Chondrocyte (in vitro differentiated cells): ENCODE results near the gene CNIH2. TPM values are rescaled to one million over a fixed set of nuclear protein-coding genes. Genes with fewer than 3 reads are reported as not detected.

Experiments used
- DNase-seq: peaks from one replicate; pipeline ENCODE4 v3.0.0; 2021; ENCODE audit warnings: mixed read lengths, low spot score
- H3K27ac Mint-ChIP-seq: one replicate; pipeline ENCODE4 v1.8.0; 2021; ENCODE audit warnings: mild to moderate bottlenecking, moderate library complexity, mixed read lengths; ENCODE audit not compliant: unreplicated experiment
- H3K27me3 Mint-ChIP-seq: 2 replicates; pipeline ENCODE4 v1.8.0; 2021; ENCODE audit warnings: low read depth, mixed read lengths
- H3K36me3 Mint-ChIP-seq: 2 replicates; pipeline ENCODE4 v1.8.0; 2021; ENCODE audit warnings: low read depth, mixed read lengths
- H3K4me1 Mint-ChIP-seq: 2 replicates; pipeline ENCODE4 v1.8.0; 2021; ENCODE audit warnings: low read depth, mild to moderate bottlenecking, mixed read lengths
- H3K4me3 Mint-ChIP-seq: one replicate; pipeline ENCODE4 v1.8.0; 2021; ENCODE audit warnings: mild to moderate bottlenecking, moderate library complexity, mixed read lengths; ENCODE audit not compliant: unreplicated experiment
- H3K9me3 Mint-ChIP-seq: 2 replicates; pipeline ENCODE4 v1.8.0; 2021; ENCODE audit warnings: low read depth, mixed read lengths
- total RNA-seq: library from RNA; stranded (reverse); gene quantifications from 3 replicates; pipeline ENCODE4 v1.2.1, GENCODE V29; 2021
- TF ChIP-seq, protein P1 (sequence below): fragments of 200-600 bp; sonication (generic); IDR thresholded peaks from 2 replicates; pipeline ENCODE4 v1.5.0; 2021; ENCODE audit warnings: antibody characterized with exemption, mild to moderate bottlenecking, moderate library complexity

The CNIH2 gene
- total RNA-seq, 1 donor from 2014 or later = 2.8 TPM

DNA sequence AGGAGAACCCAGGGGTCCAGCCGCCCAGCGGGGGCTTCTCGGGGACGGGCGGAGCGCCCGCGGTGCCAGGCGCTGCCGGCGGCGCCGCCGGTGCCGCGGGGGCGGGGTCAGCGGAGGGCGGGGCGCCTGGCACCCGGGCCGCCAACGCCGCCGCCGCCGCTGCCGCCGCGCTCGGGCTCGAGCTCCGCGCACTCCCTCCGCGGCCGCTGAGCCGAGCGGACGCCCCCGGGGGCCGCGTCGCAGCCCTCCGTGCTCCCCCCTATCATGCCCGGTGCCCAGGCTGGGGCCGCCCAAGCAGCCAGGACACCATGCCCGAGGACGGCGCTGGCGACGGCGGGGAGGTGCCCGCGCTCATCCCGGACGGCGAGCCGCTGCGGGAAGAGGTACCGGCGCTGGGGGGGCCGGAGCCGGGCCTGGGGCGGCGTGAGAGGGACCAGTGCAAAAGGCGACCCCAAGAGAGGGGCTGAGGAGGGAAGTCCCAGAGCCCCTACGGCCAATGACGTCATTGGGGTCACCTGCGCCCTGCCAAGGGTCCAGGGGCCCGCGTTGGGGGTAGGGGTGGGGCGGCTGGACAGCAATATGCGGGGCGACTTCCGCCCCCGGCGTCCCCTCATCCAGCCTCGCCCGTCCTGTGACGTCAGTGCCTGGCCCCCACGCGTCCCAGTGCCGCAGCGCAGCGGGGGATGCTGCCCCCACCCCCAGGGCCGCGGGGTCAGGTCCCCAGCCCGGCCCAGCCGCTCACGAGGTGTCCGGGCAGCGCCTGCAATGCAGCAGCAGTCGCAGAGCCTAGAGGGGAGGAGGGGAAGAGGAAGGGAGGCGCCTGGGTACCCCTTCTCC, 13.9 kb downstream of the CNIH2 start, which contains the start of gene TMEM151A:
Gene TMEM151A, plus strand, starts transcription at position 189 of the 837 bp plus-strand sequence. Its CDS starts 120 bp downstream, at position 309.
- no peaks in the 10 kb centered on the region for H3K9me3 Mint-ChIP-seq
- H3K27ac Mint-ChIP-seq = no peak within 1 kb of the TSS
- H3K27me3 Mint-ChIP-seq = peaks cover 5% of the 10 kb centered on the region
- DNase-seq = no peak
- H3K36me3 Mint-ChIP-seq = peaks cover 3% of the 10 kb centered on the region
- peaks cover 34% of the 10 kb centered on the region for H3K4me1 Mint-ChIP-seq
- TF ChIP-seq, protein P1, sequence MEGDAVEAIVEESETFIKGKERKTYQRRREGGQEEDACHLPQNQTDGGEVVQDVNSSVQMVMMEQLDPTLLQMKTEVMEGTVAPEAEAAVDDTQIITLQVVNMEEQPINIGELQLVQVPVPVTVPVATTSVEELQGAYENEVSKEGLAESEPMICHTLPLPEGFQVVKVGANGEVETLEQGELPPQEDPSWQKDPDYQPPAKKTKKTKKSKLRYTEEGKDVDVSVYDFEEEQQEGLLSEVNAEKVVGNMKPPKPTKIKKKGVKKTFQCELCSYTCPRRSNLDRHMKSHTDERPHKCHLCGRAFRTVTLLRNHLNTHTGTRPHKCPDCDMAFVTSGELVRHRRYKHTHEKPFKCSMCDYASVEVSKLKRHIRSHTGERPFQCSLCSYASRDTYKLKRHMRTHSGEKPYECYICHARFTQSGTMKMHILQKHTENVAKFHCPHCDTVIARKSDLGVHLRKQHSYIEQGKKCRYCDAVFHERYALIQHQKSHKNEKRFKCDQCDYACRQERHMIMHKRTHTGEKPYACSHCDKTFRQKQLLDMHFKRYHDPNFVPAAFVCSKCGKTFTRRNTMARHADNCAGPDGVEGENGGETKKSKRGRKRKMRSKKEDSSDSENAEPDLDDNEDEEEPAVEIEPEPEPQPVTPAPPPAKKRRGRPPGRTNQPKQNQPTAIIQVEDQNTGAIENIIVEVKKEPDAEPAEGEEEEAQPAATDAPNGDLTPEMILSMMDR = no peak
- H3K4me3 Mint-ChIP-seq = peak within 1 kb of the TSS; percentile 87

GRCh38 chr11:66292543-66293332, 14.8 kb downstream of the CNIH2 start:
- H3K4me1 Mint-ChIP-seq = peaks cover 26% of the 10 kb centered on the region
- TF ChIP-seq, protein P1 = no peak
- H3K27me3 Mint-ChIP-seq = peaks cover 5% of the 10 kb centered on the region
- H3K27ac Mint-ChIP-seq = no peak overlapping the region
- peak overlapping the region; percentile 52 for H3K4me3 Mint-ChIP-seq
- H3K36me3 Mint-ChIP-seq = peaks cover 3% of the 10 kb centered on the region
- no peaks in the 10 kb centered on the region for H3K9me3 Mint-ChIP-seq
- DNase-seq = no peak

- TF ChIP-seq, protein P1 = no peak
- peaks cover 19% of the 10 kb centered on the region for H3K4me1 Mint-ChIP-seq
- H3K27me3 Mint-ChIP-seq = peaks cover 5% of the 10 kb centered on the region
- no peak for DNase-seq
- no peak overlapping the region for H3K27ac Mint-ChIP-seq
- H3K4me3 Mint-ChIP-seq = peak overlapping the region; percentile 14
- no peaks in the 10 kb centered on the region for H3K9me3 Mint-ChIP-seq
- H3K36me3 Mint-ChIP-seq = peaks cover 3% of the 10 kb centered on the region
Measured at GRCh38 chr11:66293352-66293751, 15.4 kb downstream of the CNIH2 start.

DNA sequence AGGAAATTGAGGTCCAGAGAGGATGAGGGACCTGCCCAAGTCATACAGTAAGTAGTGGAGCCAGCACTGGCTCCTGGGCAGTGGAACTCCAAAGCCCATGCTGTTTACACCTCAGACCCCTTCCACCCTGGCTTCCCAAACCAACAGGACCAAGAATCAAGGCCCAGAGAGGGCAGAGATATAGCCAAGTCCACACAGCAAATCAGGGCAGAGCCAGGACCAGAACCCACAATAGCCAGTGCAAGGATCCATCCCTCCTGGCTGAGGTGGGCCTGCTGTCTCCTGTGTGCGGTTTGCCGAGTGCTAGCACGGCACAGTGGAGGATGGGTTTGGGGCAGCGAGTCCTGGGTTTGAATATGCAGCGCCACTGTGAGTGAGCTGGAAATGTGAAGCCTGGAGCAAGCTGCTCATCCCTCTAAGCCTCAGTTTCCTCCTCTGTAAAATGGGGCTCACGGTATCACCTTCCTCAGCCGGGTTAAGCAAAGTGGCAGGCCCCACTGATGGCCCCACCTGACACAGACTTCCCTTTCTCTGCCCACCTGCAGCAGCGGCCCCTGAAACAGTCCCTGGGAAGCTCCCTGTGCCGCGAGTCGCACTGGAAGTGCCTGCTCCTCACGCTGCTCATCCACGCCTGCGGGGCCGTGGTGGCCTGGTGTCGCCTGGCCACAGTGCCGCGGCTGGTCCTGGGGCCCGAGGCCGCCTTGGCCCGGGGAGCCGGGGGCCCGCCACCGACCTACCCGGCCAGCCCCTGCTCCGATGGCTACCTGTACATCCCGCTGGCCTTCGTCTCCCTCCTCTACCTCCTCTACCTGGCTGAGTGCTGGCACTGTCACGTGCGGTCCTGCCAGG, 16.0 kb downstream of the CNIH2 start:
- TF ChIP-seq, protein P1 = no peak
- no peak for DNase-seq
- peaks cover 5% of the 10 kb centered on the region for H3K27me3 Mint-ChIP-seq
- H3K9me3 Mint-ChIP-seq = no peaks in the 10 kb centered on the region
- peaks cover 19% of the 10 kb centered on the region for H3K4me1 Mint-ChIP-seq
- H3K27ac Mint-ChIP-seq = no peak overlapping the region
- H3K4me3 Mint-ChIP-seq = no peak overlapping the region
- peaks cover 3% of the 10 kb centered on the region for H3K36me3 Mint-ChIP-seq
